NB4 (cell line): ENCODE measurements around the gene KCTD13.

Source experiments
- DNase-seq: peaks from one replicate; pipeline ENCODE4 v3.0.0; 2010; ENCODE audit warnings: low read depth
- H3K4me3 ChIP-seq: one replicate; pipeline ENCODE4 v1.5.1; 2011; ENCODE audit warnings: mild to moderate bottlenecking, low read depth, low read length, moderate library complexity
- MYC ChIP-seq: IDR thresholded peaks from 2 replicates; pipeline ENCODE4 v1.6.1; 2011; ENCODE audit warnings: low read depth, low read length
- POLR2A ChIP-seq: IDR thresholded peaks from 2 replicates; pipeline ENCODE4 v1.6.1; 2011; ENCODE audit warnings: mild to moderate bottlenecking; ENCODE audit not compliant: insufficient read length; ENCODE audit errors: extremely low read depth
- TF ChIP-seq, protein P1 (sequence below): IDR thresholded peaks from 2 replicates; pipeline ENCODE4 v1.6.1; 2011; ENCODE audit warnings: low read depth, low read length
- TF ChIP-seq, protein P2 (sequence below): IDR thresholded peaks from one replicate; pipeline ENCODE4 v1.5.1; 2012; ENCODE audit warnings: low read depth, low read length

KCTD13 gene

DNA sequence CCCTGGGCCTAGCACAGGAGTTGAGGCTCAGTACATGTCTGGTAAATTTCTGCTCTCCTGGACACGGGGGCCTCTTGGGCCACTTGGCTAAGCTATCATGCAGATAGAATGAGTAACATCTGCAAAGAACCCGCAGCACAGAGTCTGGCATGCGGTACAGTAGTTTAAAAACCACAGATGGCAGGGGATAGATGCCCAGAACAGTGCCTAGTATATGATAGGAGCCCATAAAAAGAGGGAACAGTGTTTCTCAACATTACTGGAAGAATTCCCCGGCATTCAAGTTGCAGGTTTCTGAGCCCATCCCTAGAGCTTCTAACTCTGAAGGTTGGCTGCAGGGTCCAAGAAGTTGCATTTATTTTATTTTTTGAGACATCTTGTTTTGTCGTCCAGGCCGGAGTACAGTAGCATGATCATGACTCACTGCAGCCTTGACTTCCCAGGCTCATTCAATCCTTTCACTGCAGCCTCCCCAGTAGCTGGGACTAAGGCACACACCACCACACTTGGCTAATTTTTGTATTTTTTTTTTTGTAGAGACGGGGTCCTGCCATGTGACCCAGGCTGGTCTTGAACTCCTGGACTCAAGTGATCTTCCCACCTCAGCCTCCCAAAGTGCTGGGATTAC lies 68.8 kb downstream of the KCTD13 start:
- H3K4me3 ChIP-seq: no peak overlapping the region
- no peak for DNase-seq
- TF ChIP-seq, protein P1, sequence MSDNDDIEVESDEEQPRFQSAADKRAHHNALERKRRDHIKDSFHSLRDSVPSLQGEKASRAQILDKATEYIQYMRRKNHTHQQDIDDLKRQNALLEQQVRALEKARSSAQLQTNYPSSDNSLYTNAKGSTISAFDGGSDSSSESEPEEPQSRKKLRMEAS: no peak
- TF ChIP-seq MYC (no peak), POLR2A (no peak)
- TF ChIP-seq, protein P2, sequence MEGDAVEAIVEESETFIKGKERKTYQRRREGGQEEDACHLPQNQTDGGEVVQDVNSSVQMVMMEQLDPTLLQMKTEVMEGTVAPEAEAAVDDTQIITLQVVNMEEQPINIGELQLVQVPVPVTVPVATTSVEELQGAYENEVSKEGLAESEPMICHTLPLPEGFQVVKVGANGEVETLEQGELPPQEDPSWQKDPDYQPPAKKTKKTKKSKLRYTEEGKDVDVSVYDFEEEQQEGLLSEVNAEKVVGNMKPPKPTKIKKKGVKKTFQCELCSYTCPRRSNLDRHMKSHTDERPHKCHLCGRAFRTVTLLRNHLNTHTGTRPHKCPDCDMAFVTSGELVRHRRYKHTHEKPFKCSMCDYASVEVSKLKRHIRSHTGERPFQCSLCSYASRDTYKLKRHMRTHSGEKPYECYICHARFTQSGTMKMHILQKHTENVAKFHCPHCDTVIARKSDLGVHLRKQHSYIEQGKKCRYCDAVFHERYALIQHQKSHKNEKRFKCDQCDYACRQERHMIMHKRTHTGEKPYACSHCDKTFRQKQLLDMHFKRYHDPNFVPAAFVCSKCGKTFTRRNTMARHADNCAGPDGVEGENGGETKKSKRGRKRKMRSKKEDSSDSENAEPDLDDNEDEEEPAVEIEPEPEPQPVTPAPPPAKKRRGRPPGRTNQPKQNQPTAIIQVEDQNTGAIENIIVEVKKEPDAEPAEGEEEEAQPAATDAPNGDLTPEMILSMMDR: no peak
